ENCODE results near the gene CLDN9. TPM values are rescaled to one million over a fixed set of nuclear protein-coding genes. Genes with fewer than 3 reads are reported as not detected.

CLDN9 gene
- total and polyA plus RNA-seq, 11 donors = 0.13 to 2.0 (median 0.75) TPM

DNA sequence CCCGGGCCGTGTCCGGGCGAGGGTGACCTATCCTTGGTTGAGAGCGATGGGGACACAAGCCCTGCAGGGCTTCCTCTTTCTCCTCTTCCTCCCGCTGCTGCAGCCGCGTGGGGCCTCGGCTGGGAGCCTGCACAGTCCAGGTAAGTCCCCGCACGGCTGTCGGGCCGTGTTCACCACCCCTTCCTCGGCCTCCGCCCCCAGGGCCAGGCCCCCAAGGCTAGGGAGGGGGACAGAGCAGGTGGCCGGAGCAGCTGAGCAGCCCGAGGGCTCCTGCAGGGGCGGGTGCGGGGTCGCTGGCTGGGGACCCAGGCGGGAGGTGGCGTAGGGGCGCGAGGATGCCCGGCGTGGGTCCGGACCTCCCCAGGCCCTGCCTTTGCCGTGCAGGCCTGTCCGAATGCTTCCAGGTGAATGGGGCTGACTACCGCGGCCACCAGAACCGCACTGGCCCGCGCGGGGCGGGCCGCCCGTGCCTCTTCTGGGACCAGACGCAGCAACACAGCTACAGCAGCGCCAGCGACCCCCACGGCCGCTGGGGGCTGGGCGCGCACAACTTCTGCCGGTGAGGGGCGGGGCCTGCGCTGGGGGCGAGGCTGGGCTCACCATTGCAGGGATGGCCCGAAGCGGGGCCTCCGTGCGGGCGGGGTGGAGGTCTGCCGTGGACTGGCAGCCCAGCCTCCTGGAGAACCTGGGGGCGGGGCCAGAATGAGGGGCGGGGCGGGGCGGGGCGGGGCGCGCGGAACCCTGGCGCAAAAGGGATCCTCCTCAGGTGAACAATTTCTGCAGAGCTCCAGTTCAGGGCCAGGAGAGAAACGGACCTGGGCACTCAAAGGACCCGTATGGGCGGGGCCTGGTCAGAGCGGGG, 48.0 kb upstream of the CLDN9 start:
- intact Hi-C loops (cut with DNase I) = loop anchor here in 1 of 10 donors (10.0 kb wide), 1 partner anchor 90 kb away; no protein-coding TSS in a partner anchor
- TF ChIP-seq POLR2A (IDR thresholded peaks at IDR 0.05) = no peak
- TF ChIP-seq, protein P1, sequence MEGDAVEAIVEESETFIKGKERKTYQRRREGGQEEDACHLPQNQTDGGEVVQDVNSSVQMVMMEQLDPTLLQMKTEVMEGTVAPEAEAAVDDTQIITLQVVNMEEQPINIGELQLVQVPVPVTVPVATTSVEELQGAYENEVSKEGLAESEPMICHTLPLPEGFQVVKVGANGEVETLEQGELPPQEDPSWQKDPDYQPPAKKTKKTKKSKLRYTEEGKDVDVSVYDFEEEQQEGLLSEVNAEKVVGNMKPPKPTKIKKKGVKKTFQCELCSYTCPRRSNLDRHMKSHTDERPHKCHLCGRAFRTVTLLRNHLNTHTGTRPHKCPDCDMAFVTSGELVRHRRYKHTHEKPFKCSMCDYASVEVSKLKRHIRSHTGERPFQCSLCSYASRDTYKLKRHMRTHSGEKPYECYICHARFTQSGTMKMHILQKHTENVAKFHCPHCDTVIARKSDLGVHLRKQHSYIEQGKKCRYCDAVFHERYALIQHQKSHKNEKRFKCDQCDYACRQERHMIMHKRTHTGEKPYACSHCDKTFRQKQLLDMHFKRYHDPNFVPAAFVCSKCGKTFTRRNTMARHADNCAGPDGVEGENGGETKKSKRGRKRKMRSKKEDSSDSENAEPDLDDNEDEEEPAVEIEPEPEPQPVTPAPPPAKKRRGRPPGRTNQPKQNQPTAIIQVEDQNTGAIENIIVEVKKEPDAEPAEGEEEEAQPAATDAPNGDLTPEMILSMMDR (IDR thresholded peaks at IDR 0.05) = no peak
- ATAC-seq (no peak), DNase-seq (peak in 2 of 5 donors; percentile 7 to 28)
- no peaks in the 10 kb centered on the region for H3K36me3 ChIP-seq
- H3K9me3 ChIP-seq = no peaks in the 10 kb centered on the region
- peaks cover 3 to 60% (median 42%) of the 10 kb centered on the region in 12 donors for H3K4me1 ChIP-seq
- WGBS, 4 donors = 1% methylated on average over 16 to 68 of the region's 68 CpGs
- peak overlapping the region; percentile 3 to 45 (median 30) for H3K4me3 ChIP-seq
- peaks cover 61 to 86% (median 78%) of the 10 kb centered on the region in 9 donors for H3K27me3 ChIP-seq
- no peak overlapping the region for H3K27ac ChIP-seq

DNA sequence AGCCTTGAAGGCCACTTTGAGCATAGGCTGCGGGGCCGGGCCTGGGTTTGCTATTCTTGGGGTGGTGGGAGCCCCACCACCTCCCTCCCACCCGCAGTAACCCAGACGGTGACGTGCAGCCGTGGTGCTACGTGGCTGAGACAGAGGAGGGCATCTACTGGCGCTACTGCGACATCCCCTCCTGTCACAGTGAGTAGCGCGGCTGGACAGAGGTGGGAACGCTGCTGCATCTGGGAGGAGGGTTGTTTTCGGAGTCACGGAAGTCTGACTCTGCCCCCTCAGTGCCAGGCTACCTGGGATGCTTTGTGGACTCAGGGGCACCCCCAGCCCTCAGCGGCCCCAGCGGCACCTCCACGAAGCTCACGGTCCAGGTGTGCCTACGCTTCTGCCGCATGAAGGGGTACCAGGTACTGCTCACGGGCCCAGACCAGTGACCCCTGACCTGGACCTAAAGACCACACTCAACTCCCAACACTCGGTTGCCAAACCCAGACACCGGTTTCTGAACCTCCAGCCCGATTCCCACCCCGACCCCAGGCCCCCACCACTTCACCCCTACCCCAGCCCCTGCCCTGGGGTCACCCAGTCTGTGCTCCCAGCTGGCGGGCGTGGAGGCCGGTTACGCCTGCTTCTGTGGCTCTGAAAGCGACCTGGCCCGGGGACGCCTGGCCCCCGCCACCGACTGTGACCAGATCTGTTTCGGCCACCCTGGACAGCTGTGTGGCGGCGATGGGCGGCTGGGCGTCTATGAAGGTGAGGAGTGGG, 46.5 kb upstream of the CLDN9 start:
- Histone ChIP-seq H3K4me3 (peak overlapping the region in 10 of 12 donors; percentile 3 to 39 (median 28)), H3K4me1 (peaks cover 6 to 71% (median 51%) of the 10 kb centered on the region in 12 donors), H3K36me3 (no peaks in the 10 kb centered on the region), H3K9me3 (no peaks in the 10 kb centered on the region), H3K27me3 (peaks cover 61 to 73% (median 70%) of the 10 kb centered on the region in 9 donors), H3K27ac (no peak overlapping the region)
- ATAC-seq (no peak), DNase-seq (peak in 3 of 5 donors; percentile 6 to 56 (median 16))
- intact Hi-C loops (cut with DNase I) = loop anchor here in 1 of 10 donors (10.0 kb wide), 1 partner anchor 91 kb away; no protein-coding TSS in a partner anchor
- TF ChIP-seq, protein P1 (IDR thresholded peaks at IDR 0.05) = no peak
- TF ChIP-seq POLR2A (IDR thresholded peaks at IDR 0.05) = no peak
- WGBS, 4 donors = 45 to 59% (median 52%) methylated on average over 29 to 39 of the region's 39 CpGs

DNA sequence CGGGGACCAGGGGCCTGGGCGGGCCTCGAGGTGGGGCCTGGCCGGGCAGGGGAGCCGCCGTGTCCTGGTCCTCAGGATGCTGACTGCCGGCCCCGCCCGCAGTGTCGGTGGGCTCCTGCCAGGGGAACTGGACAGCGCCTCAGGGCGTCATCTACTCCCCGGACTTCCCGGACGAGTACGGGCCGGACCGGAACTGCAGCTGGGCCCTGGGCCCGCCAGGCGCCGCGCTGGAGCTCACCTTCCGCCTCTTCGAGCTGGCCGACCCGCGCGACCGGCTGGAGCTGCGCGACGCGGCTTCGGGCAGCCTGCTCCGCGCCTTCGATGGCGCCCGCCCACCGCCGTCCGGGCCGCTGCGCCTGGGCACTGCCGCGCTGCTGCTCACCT, 45.9 kb upstream of the CLDN9 start:
- peaks cover 61 to 67% (median 64%) of the 10 kb centered on the region in 9 donors for H3K27me3 ChIP-seq
- WGBS, 4 donors = 1 to 3% (median 2%) methylated on average over 15 to 46 of the region's 46 CpGs
- no peak overlapping the region for H3K27ac ChIP-seq
- peaks cover 0 to under 1% (median 0%) of the 10 kb centered on the region in 9 donors for H3K36me3 ChIP-seq
- TF ChIP-seq POLR2A (IDR thresholded peaks at IDR 0.05) = no peak
- TF ChIP-seq, protein P1 (IDR thresholded peaks at IDR 0.05) = peak in 4 of 12 donors; percentile 8 to 41 (median 26)
- no peak for ATAC-seq
- H3K9me3 ChIP-seq = no peaks in the 10 kb centered on the region
- peak overlapping the region in 10 of 12 donors; percentile 3 to 39 (median 28) for H3K4me3 ChIP-seq
- intact Hi-C loops (cut with DNase I) = loop anchor here in 1 of 10 donors (10.0 kb wide), 1 partner anchor 92 kb away; no protein-coding TSS in a partner anchor
- peak in 2 of 5 donors; percentile 32 to 67 for DNase-seq
- peaks cover 6 to 71% (median 51%) of the 10 kb centered on the region in 12 donors for H3K4me1 ChIP-seq

Data from heart left ventricle (tissue), 16 donors.